ENCODE results near the gene PTPA.

Gene PTPA

DNA sequence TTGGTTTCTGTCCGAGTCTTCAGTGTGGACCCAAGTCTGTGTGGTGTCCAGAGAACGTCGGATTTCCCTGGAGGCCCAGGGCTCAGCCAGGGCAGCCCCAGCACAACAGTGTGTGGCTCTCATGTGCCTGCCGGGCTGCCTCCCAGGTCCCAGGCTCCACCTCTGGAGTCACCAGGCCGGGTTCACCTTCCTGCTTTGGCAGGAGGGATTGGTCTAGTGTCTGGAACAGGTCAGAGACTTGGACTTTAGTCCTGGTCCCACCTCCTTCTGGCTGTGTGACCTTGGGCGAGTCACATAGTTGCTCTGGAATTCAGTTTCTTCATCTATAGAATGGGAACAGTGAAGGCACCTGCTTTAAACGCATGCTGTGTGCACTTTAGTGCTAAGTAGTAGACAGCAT lies 27.1 kb upstream of the PTPA start:
- no peak for DNase-seq

DNA sequence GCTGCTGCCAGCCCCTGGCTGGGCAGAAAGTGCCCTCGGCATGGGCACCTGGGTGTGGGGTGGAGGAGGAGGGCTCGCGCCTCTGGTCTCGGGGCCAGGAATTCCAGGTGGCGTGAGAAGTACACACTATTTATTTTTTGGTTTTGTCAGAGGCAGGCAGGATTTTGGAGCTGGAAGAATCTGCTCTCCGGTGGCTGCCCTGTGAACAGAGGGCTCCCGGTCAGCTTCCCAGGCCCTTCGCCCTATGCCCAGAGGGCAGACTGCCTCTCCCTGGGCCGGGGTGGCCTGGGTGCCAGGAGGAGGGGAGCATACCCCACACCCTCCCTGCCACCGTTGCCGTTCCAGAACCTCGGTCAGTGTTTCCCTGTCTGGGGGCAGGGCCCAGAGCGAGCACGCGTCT lies 22.0 kb upstream of the PTPA start:
- no peak for DNase-seq

DNA sequence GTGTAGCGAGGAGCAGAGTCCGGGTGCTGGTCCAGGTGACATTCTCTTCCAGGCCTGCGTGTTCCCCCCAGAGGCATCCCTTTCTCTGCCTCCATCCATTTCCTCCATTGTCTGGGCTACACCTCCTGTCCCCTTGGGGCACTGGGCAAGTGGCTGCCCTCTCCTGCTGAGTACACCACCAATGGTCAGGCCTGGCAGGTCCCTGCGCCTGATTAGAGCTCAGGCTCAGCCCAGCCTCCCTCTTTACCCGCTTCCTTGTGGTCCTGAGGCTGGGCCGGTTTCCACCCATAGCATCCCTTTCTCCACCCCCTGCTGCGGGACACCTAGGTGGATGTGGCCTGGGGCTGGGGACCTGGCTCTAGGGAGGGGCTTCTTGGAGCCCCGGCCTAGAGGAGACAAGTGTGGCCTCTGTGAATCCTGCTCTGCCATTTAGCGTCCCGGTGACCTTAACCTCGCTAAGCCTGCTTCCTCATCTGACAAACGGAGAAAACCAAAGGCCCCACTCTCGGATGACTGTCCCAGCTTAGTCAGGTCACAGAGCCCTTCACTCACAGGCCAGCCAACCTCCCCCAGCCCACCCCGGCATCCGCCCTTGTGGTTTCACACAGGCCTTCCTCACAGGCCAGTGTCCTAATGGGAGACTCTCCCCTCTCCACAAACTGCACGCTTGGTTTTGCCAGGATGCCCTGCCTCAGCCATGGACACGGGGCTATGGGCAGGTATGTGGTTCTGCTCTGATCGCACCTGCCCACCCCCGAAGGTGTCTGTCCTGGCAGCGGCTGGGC lies 17.4 kb upstream of the PTPA start:
- DNase-seq = no peak

DNA sequence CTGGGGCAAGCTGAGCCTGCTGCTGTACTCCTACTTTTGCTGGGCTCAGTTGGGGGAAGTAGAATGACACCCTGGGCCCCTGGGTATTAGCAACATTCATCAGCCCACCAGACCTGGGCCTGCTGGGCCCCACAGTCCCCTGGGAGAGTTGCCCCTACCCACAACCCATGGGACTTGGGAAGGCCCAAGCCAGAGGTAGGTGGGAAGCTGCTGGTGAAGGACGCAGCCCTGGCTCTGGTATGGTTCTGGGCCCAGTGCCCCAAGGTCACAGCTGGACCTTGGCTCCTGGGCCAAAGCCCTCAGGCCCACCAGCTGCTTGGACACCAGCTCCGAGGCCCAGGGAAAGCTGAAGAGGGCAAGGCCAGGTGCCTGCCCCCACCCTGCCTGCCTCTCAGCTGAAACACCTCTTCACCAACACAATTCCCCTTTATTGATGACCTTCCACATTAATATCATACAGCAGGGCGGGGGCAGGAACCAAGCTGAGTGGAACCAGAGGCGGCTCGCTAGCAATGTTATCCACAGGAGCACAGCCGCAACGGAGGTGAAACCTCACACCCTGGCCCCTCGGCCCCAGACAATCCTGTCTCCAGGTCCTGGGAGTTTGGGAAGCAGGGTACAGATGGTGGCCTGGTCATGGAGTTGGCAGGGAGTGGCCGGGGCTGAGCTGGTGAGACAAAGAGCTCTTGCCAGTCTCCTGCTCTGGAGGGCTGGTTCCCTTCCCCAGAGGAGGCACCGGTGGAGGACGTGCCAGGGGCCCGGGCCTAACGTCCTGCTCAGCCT lies 16.6 kb upstream of the PTPA start:
- DNase-seq = no peak

DNA sequence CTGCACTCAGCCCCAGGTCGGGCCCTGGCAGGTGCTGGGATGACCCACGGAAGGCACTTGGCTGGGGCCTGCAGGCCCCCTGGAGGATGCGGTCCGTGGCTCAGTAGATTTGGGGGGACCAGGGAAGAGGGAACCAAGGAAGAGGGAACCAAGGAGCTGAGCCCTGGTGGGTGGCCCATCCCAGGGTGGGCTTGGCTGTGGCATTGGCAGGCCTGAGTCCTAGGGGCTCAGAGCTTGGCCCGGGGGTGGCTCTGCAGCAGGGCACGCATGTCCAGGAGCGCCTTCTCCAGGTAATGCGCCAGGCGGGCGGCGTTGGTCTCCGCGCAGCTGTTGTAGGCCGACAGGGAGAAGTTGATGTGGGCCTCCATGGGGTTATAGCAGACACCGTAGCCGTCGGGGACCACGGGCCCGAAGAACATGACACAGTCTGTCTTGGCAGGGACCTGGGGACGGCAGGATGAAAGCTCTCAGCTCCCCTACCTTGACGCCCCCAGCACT lies 16.0 kb upstream of the PTPA start:
- no peak for DNase-seq

DNA sequence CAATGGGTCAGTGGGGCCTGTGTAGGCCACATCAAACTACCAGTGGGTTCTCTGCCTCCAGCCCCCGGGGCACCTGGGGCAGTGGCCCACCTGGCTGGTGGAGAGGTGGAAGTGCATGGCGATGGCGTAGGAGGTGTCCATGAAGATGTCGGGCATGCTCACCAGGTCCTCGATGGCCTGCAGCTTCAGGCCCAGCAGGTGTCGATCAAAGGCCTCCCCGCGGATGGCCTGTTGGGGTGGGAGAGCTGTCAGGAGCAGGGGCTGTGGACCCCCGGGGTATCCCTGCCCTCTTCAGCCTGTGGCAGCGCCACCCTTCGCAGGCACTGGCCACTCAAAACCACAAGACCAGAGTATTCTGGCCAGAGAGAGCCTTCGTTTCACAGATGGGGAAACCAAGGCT lies 15.3 kb upstream of the PTPA start:
- DNase-seq = no peak

DNA sequence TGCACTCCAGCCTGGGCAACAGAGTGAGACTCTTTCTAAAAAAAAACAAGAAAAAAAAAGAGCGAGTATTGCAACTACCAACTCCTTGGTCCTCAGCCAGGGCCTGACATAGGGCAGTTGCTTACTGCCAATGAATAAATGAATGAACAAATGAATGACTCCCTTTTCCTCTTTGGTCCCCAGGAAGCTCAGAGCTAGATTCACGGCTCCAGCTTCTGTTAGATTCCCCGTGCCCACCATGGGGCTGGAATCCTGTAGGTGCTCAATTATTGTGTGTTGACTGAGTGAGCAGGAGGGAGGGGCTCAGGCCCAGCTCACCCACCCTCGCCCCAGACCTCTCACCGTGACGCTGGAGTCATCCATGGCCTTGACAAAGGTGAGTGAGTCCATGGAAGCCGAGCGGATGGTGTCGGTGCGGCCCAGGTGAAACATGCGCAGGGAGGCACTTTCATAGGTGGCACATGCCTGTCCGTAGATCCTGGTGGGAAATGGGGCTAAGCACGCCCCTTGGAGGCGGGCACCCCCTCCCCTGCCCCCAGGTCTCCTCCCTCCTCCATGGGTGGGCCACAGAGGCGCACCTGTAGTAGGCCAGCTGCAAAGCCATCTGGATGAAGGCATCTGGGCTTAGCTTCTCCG lies 13.4 kb upstream of the PTPA start:
- no peak for DNase-seq

DNA sequence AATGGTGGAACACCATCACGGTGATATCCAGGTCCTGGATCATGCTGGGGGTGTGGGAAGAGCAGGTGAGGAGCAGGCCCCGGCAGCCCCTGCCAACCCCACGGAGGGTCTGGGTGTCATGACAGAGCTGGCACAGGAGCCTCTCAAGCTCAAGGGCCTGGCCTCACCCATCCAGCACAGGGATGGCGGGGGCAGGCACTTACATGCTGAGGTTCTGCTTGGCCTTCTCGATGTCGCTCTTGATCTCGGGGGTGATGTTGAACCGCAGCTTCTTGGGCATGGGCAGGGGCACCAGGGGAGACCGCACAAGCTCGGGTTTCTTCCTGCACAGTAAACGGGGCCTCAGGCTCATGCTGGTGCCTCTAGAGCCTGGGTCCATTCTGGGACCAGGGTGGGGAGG lies 12.9 kb upstream of the PTPA start:
- no peak for DNase-seq

DNA sequence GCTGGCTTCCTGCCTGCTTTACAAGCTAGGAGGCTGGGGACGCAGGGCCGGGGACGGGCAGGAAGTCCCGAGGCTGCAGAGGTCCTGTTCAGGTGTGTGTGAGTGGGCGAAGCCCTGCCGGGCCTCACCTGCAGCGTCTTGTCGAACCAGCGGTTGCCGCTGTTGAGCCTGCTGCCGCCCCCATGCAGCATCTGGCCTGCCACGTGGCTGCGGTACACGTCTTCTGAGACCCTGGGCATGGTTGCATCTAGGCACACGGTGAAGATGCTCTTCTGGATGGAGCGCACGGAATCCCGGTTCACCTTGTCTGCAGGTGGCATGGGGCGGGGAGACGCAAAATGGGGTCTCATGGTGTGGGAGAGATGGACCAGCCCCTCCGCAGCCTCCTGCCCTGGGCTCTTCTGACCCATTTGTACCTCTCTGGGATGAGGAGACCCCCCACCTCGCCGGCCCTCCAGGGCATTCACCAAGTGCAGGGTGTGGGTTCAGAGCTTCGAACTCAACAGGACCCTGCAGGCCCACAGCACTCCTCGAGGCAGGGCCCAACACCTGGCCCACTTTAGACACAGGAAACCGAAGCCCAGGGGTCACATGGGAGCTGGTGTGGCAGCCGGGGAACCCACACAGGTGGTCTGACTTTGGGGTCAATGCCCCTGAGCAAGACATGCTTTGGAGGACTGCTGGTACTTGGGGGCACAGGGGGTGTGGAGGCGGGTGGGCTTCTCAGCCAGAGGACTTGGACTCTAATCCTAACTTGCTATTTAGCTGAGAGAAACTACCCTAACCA lies 10.6 kb upstream of the PTPA start:
- no peak for DNase-seq

DNA sequence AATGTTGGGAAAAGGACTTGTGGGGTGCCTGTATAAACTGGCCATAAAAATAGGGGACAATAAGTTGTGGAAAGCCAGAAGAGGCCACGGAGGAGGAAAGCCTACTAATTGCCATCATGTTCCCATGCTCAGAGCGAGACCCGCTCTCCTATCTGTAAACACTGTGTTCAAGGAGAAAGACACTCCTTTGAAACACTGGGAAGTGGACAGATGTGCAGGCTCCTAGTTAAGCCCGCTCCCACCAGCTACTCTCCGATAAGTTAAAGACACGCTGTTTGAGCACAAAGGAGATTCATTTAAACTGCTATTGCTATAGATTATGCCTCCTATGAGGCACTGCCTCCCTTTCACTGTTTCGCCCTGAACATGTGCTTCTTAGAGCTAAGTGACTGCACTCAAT lies 9.9 kb upstream of the PTPA start:
- no peak for DNase-seq

DNA sequence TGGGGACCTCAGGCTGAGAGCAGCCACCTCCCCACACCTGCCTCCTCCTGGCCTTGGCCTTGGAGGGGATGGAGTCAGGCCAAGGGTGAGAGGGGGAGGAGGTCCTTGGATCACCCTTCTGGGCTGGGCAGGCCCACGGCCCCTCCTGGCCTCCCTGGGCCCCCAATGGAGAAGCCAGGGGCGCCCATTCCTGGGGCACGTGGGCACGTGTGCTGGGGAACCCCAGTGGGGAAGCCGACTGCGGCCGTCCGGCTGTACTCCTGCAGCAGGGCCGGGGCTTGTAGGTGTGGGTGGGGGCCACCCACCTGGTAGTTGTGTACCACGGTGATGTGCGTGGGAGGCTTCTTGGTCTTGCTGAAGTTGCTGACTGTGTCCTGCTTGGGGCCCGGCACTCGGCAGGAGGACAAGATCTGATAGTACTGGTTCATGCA lies 9.1 kb upstream of the PTPA start:
- DNase-seq = no peak

DNA sequence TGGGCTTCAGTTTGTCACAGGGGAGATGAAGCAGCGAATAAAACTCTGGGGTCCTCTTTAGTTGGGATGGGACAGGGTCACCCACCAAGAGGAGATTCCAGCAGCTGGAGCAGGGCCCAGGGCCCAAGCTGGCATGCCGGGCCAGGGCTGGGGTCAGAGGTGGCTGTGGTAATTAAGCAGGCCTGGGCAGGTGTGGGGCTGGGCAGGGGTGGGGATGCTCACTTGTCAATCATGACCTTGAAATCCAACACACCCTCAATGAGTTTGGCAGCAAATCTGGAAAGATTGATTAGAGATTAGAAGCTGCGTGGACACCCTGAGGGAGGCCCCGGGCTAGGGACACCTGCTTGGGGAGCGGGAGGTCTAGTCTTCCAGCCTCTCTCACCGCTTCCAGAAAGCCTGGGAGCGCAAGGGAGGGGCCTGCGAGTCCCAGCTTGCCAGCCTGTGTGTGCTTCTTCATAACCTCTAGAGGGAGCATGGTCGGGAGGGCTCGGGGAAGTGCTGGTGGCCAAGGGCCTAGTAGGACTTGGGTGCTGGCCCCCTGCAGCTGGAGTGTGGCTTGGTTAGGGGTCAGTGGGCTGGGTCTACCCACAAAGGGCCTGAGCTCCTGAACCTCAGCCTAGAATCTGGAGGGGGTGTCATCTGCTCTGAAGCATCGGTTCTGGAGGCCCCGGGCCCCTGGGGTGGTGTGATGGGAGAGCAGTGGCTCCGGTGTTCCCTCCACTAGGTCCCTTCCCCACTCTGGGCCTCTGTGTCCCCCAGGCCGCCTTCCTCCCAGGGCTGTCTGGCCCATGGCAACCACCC lies 8.2 kb upstream of the PTPA start:
- peak in 1 of 2 experiments; percentile 39 for DNase-seq

DNA sequence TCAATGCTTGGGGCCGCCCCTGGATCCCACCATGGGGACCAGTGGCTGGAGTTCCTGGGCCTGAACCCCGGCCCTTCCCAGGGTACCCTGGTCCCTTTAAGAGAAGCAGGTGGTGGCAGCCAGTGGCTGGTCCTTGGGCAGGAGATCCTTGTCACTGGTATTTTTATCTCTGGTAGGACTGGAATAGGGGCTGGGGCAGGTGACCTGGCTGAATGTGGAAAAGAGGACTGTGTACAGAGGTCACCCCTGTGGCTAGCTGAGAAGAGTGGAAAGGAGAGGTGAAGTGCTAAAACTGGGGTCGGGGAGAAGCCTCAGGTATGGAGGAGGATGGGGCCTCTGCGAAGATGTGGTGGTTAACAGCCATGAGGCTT lies 7.6 kb upstream of the PTPA start:
- no peak for DNase-seq

DNA sequence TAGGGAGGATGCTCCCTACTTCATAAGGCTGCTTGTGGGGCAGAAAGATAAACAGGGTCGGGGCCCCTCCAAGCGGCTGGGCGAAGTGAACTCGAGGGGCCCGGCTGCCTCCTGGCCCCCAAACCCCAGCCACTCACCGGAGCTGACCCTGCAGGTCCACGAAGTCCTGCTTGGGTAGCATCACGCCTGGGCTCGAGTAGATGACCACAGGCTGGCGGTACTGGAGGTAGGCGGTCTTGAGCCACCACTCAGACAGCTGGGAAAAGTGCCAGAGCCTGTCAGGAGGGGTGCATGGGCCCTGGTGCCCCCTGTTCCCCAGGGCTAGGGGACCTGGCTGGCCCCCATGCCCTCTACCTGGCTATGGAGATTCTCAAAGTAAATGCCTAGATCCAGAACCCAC lies 7.2 kb upstream of the PTPA start:
- no peak for DNase-seq

DNA sequence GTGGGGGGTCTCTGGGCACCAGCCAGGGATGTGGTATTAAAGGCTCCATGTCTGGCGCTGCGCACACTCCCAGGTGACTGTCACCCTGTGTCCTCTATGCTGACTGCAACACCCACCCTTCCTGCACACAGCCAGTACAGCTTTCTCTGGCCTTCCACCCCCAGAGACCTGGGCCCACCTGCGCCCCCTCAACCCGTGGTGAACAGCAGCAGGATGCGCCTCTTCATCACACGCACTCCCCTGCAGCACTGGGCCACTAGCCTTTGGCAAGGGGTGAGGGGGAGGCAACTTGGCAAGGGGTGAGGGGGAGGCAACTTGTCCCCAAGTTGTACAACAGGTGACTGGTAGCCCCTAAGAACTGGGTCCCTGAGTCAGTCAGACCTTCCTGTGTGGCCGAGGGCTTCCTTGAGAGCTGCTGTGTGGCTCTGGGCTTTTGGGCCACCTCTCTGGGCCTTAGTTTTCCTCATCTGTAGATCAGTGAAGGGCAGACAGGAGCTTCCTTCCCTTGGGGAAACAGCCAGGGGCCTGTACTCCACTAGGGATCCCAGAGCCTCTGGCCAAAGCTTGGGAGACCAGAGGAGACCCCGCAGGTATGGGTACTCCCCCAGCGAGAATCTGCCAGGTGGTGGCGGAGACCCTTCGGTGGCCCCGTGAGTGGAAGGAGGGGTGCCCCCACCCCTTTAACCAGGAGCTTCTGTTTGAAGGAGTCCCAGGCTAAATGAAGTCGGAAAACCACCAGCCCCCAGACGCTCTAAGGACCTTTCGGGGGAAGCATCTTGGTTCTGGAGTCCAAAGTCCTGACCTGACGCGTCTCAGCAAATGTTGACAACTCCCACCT lies 5.1 kb upstream of the PTPA start:
- no peak for DNase-seq

DNA sequence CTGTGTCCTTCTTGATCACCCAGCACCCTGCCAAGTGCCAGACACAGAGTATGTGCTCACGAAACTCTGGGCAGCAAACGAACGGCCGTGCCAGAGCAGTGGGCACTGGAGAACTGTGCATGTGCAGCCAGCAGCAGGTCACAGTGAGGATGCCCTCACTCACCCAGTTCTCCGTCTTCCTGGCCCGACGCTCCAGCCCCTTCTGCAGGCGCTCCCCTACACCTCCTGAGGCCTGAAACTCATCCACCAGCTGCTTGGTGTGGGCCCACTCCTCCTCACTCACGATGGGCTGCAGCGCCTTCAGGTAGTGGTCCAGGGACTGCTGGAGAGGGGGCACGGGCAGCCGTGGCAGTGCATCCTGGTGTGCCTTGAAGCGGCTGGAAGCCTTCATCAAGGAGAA lies 3.6 kb upstream of the PTPA start:
- no peak for DNase-seq

DNA sequence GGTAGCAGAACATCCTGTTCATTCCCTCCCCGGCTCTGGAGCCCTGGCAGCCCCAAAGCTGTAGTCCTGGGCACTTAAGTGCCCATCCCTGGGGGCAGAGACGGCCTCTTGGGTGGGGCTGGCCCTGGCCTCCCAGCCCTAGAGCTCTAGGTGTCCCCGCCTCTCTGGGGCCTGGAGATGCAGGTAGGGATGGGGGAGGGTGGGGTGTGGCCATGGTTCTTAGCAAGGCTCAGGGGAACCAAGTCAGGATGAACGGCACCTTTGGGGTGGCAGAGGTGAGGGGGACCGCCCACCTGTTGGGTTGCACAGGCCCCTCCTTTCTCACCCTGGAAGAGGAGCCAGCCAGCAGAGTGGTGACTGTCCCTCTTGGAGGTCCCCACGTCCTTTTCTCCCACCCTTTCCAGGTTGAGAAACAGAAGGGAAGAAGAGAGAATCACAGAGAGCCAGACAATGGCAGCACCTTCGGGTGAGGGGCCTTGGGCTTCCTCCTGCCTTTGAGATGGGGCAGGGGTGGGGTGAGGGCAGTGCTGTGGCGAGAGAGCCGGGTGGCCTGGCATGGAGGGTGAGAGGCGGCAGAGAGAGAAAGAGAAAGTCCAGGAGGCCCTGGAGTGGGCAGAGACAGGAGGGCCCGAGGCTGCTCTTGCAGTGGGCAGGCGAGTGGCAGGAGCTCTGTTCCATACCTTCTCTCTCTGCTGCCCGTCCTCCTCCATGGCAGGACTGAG lies 3.0 kb upstream of the PTPA start:
- no peak for DNase-seq

DNA sequence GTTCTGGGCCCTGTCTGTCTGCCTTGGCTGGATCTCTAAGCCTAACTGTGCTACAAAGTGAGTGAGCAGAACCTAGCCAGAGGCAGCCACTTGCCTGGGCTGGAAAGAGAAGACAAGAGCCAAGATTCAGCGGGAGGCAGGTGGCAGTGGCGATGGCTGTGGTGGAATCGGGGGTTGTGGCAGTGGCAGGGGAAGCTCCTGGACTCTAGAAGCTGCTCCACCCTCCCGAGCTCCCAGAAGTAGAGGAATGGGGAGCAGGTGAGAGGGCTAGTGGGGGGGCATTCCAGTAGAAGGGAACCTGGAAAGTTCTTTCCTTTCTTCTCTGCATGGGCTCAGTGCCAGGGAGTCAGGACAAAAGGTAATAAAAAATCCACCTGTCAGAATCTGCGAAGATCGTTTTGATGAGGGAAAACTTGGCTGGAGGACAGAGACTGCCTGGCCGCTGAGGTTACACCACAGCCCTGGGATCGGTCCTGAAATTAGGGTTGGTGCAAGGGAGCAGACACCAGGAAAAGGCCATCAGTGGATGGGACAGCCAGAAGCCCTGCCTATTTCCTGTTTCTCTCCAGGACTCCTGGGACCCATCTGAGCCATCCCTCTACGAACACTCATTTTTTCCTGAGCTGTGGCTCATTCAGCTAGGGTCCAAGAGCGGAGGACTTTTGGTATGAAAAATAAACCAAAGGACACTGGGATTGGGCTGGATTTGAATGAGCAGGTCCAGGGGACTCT lies 2.2 kb upstream of the PTPA start:
- peak in 1 of 2 experiments; percentile 8 for DNase-seq

DNA sequence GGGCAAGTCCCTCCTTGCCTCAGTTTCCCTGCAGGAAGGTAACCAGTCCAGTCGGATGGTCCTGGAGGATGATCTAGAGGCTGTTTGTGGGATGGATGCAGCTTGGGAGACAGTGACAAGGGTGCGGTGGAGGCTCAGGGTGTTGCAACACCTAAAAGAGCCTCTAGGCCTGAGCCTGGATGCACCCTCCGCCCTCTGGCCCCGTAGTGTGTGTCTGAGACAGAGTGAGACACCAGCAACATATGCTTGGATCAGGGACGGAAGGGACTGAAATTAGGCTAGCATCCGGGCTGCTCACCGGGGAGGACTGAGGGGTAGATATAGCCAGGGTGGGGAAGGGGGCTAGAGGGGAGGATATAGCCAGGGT lies 1.7 kb upstream of the PTPA start:
- DNase-seq = no peak

Data from NCI-H2081 (cell line).